Tracheal epithelial cell (primary cell): ENCODE data around the gene C4orf54. TPM values are rescaled to one million over a fixed set of nuclear protein-coding genes. Genes with fewer than 3 reads are reported as not detected.

Experiments used
- total RNA-seq: library from RNA; depleted of rRNA; stranded (reverse); fragments of >200 nt; gene quantifications from 2 replicates; pipeline ENCODE4 v1.2.1, GENCODE V29; 2014

The C4orf54 gene
- total RNA-seq = under 0.01 TPM in 1 of 2 replicates, not detected in the other

GRCh38 chr4:99657798-99658197, at the start of gene C4orf54:
TSS of gene C4orf54 (minus strand) at chr4:99657828. CDS start at chr4:99654648, 3,180 bp downstream.

Other genes with a start within 250 kb of the C4orf54 start
- 3.9 and 15.1 TPM in 2 replicates for gene ADH7, start 222.5 kb downstream of the C4orf54 start, total RNA-seq
- not detected in 2 replicates for gene C4orf17, start 146.8 kb downstream of the C4orf54 start, total RNA-seq
- 8.3 and 8.9 TPM in 2 replicates for gene TRMT10A, start 93.8 kb downstream of the C4orf54 start, total RNA-seq
- under 0.01 and 0.24 TPM in 2 replicates for gene MTTP, start 83.0 kb downstream of the C4orf54 start, total RNA-seq
- 34.1 and 127 TPM in 2 replicates for gene DAPP1, start 159.0 kb upstream of the C4orf54 start, total RNA-seq
- gene LAMTOR3, start 236.6 kb upstream of the C4orf54 start, total RNA-seq = 71.8 and 73.1 TPM in 2 replicates